BE2C (cell line): ENCODE data around the gene NELFCD.

Experiments used
- DNase-seq: peaks from one replicate; pipeline ENCODE4 v3.0.0-alpha.2; 2020
- H3K27me3 ChIP-seq: fragments of 250-450 bp; sonication (Bioruptor Pico); 2 replicates; pipeline ENCODE4 v1.5.1; 2020; ENCODE audit warnings: mild to moderate bottlenecking
- H3K36me3 ChIP-seq: fragments of 250-450 bp; sonication (Bioruptor Pico); 2 replicates; pipeline ENCODE4 v1.5.1; 2020; ENCODE audit warnings: mild to moderate bottlenecking
- H3K4me1 ChIP-seq: fragments of 250-450 bp; sonication (Bioruptor Pico); 2 replicates; pipeline ENCODE4 v1.5.1; 2020
- H3K4me3 ChIP-seq: 2 replicates; pipeline ENCODE4 v1.5.1; 2011; ENCODE audit warnings: low read depth, low read length
- H3K9me3 ChIP-seq: fragments of 250-450 bp; sonication (Bioruptor Pico); 2 replicates; pipeline ENCODE4 v1.5.1; 2020
- TF ChIP-seq, protein P1 (sequence below): IDR thresholded peaks from 2 replicates; pipeline ENCODE4 v1.5.1; 2012; ENCODE audit warnings: mild to moderate bottlenecking, low read depth, low read length

NELFCD gene

DNA sequence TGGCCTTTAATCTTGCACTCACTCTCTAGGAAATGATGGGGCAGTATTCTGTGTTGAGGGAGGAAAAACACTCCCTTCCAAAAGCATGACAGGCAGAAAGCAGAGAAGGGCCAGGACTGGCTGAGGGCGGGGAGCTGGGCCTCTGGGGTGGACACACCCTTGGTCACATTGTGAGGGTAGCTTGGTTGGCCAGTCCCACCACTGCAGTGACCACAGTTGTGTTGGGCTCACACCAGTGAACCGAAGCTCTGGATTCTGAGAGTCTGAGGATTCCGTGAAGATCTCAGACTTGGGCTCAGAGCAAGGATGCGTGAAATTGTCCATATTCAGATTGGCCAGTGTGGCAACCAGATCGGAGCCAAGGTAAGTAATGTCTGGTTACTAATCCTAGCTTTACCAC is 38.2 kb downstream of the NELFCD start, which contains the start of gene TUBB1:
Gene TUBB1, plus strand, starts transcription at position 213 of the 400 bp plus-strand sequence. Its CDS starts 94 bp downstream, at position 307.
- Histone ChIP-seq H3K9me3 (no peaks in the 10 kb centered on the region), H3K36me3 (peaks cover 13% of the 10 kb centered on the region), H3K4me1 (peaks cover 12% of the 10 kb centered on the region), H3K27me3 (no peaks in the 10 kb centered on the region), H3K4me3 (no peak within 1 kb of the TSS)
- no peak for DNase-seq
- TF ChIP-seq, protein P1, sequence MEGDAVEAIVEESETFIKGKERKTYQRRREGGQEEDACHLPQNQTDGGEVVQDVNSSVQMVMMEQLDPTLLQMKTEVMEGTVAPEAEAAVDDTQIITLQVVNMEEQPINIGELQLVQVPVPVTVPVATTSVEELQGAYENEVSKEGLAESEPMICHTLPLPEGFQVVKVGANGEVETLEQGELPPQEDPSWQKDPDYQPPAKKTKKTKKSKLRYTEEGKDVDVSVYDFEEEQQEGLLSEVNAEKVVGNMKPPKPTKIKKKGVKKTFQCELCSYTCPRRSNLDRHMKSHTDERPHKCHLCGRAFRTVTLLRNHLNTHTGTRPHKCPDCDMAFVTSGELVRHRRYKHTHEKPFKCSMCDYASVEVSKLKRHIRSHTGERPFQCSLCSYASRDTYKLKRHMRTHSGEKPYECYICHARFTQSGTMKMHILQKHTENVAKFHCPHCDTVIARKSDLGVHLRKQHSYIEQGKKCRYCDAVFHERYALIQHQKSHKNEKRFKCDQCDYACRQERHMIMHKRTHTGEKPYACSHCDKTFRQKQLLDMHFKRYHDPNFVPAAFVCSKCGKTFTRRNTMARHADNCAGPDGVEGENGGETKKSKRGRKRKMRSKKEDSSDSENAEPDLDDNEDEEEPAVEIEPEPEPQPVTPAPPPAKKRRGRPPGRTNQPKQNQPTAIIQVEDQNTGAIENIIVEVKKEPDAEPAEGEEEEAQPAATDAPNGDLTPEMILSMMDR = no peak

DNA sequence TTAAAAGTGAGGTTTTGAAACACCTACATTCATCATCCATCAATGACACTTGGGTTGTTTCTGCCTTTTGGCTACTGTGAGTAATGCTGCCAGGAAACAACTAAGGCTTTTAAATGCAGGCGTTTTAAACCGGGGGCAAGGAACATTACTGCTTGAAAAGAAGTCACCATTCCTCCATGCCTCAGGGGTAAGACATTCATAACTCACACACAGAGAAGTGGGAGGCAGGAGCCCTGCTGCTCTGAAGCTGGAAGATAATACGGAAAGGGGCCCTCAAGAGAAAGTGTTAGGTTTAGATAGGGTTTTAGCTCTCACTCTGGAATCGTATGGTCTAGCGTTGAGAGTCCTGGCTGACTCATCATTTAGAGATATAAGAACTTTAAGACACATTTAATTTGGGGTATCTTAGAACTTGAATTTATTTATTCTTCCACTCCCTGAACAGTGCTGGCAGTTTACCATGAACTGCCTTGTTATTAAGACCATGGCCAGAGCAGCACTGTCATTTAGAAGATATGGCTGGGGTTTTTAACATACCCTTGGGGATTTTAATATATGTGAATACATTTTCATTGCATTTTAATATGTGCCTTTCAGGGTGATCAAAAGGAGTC is 40.0 kb downstream of the NELFCD start:
- Histone ChIP-seq H3K36me3 (peaks cover 31% of the 10 kb centered on the region), H3K9me3 (no peaks in the 10 kb centered on the region), H3K27me3 (no peaks in the 10 kb centered on the region), H3K4me1 (peaks cover 12% of the 10 kb centered on the region), H3K4me3 (no peak overlapping the region)
- TF ChIP-seq, protein P1 = no peak
- no peak for DNase-seq

DNA sequence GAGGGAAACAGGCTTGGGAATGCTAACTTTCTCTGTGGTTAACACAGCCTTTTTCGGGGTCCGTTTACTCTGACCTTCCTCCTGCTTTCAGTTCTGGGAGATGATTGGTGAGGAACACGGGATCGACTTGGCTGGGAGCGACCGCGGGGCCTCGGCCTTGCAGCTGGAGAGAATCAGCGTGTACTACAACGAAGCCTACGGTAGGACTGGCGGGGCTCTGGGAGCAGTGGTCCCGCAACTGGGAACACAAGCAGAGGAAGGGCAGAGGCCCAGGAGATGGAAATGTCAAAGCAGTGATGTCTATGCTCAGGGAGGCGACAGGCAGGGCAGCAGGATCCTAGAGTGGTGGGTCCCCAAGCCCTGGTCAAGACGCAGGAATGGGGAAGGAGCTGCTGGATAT is 41.7 kb downstream of the NELFCD start:
- TF ChIP-seq, protein P1 = no peak
- no peak for DNase-seq
- H3K4me3 ChIP-seq = no peak overlapping the region
- H3K27me3 ChIP-seq = no peaks in the 10 kb centered on the region
- peaks cover 6% of the 10 kb centered on the region; the same call in 1 of the 2 replicates for H3K4me1 ChIP-seq
- no peaks in the 10 kb centered on the region for H3K9me3 ChIP-seq
- H3K36me3 ChIP-seq = peaks cover 49% of the 10 kb centered on the region

DNA sequence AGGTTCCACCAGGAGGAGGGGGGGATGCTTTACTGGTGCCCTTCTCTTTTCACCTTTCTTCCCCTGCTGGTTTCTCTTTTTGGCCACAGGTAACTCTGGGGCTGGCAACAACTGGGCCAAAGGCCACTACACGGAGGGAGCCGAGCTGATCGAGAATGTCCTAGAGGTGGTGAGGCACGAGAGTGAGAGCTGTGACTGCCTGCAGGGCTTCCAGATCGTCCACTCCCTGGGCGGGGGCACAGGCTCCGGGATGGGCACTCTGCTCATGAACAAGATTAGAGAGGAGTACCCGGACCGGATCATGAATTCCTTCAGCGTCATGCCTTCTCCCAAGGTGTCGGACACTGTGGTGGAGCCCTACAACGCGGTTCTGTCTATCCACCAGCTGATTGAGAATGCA is 42.6 kb downstream of the NELFCD start:
- Histone ChIP-seq H3K27me3 (no peaks in the 10 kb centered on the region), H3K9me3 (no peaks in the 10 kb centered on the region), H3K4me3 (no peak overlapping the region), H3K4me1 (peaks cover 6% of the 10 kb centered on the region; the same call in 1 of the 2 replicates), H3K36me3 (peaks cover 57% of the 10 kb centered on the region)
- no peak for DNase-seq
- TF ChIP-seq, protein P1 = no peak

DNA sequence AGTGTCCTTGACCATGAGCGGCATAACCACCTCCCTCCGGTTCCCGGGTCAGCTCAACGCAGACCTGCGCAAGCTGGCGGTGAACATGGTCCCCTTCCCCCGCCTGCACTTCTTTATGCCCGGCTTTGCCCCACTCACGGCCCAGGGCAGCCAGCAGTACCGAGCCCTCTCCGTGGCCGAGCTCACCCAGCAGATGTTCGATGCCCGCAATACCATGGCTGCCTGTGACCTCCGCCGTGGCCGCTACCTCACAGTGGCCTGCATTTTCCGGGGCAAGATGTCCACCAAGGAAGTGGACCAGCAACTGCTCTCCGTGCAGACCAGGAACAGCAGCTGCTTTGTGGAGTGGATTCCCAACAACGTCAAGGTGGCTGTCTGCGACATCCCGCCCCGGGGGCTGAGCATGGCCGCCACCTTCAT is 43.1 kb downstream of the NELFCD start:
- Histone ChIP-seq H3K36me3 (peaks cover 62% of the 10 kb centered on the region), H3K27me3 (no peaks in the 10 kb centered on the region), H3K4me1 (peaks cover 6% of the 10 kb centered on the region; the same call in 1 of the 2 replicates), H3K4me3 (no peak overlapping the region), H3K9me3 (no peaks in the 10 kb centered on the region)
- no peak for DNase-seq
- TF ChIP-seq, protein P1 = no peak

DNA sequence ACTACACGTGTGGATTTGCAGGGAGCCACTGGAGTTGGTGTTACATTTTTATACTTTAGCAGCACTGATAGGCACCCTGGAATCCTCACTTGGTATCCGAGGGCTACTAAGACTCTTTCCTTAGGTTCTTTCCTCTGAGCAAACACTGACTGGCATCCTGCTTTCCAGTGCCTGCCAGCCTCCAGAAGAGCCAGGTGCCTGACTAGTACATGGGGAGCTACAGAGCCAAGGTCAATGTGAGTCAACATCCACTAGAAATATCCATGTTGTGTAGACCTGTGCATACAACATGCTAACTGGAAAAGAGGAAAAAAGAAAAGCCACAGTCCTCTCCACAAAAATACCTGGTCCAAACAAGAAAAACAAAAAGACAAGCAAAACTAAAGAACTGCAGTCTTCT is 44.0 kb downstream of the NELFCD start:
- TF ChIP-seq, protein P1 = no peak
- Histone ChIP-seq H3K36me3 (peaks cover 72% of the 10 kb centered on the region), H3K4me1 (peaks cover 6% of the 10 kb centered on the region; the same call in 1 of the 2 replicates), H3K4me3 (no peak overlapping the region), H3K9me3 (no peaks in the 10 kb centered on the region), H3K27me3 (no peaks in the 10 kb centered on the region)
- no peak for DNase-seq
